ENCODE measurements around the gene LILRB5. TPM values are rescaled to one million over a fixed set of nuclear protein-coding genes. Genes with fewer than 3 reads are reported as not detected.

LILRB5 gene
- total RNA-seq, result not detected in 2 replicates
- long read RNA-seq, result 0 reads

GRCh38 chr19:54257116-54257480 lies at the start of gene LILRB5:
Gene LILRB5, minus strand, starts transcription at chr19:54257273. Its CDS starts 80 bp downstream, at chr19:54257193.
- Mint-ChIP-seq H3K27me3 (ENCODE audit: low read depth) (peaks cover 9% of the 10 kb centered on the region), H3K36me3 (ENCODE audit: low read depth) (no peaks in the 10 kb centered on the region), H3K4me3 (no peak within 1 kb of the TSS), H3K4me1 (no peaks in the 10 kb centered on the region), H3K27ac (ENCODE audit: unreplicated experiment) (no peak within 1 kb of the TSS), H3K9me3 (no peaks in the 10 kb centered on the region)
- DNase-seq (ENCODE audit: low read depth, low spot score), result no peak
- no peak for TF ChIP-seq CTCF (conservative IDR thresholded peaks at IDR 0.05)

GRCh38 chr19:54305141-54305540 lies 48.1 kb upstream of the LILRB5 start:
- Mint-ChIP-seq H3K9me3 (no peaks in the 10 kb centered on the region), H3K4me3 (no peak overlapping the region), H3K27ac (ENCODE audit: unreplicated experiment) (no peak overlapping the region), H3K4me1 (no peaks in the 10 kb centered on the region), H3K36me3 (ENCODE audit: low read depth) (no peaks in the 10 kb centered on the region), H3K27me3 (ENCODE audit: low read depth) (peaks cover 59% of the 10 kb centered on the region)
- TF ChIP-seq CTCF (conservative IDR thresholded peaks at IDR 0.05), result no peak
- DNase-seq (ENCODE audit: low read depth, low spot score), result no peak

GRCh38 chr19:54302257-54302656 lies 45.2 kb upstream of the LILRB5 start:
- DNase-seq (ENCODE audit: low read depth, low spot score), result no peak

GRCh38 chr19:54299515-54299914 lies 42.4 kb upstream of the LILRB5 start:
- Mint-ChIP-seq H3K4me1 (no peaks in the 10 kb centered on the region), H3K36me3 (ENCODE audit: low read depth) (no peaks in the 10 kb centered on the region)
- no peak for DNase-seq (ENCODE audit: low read depth, low spot score)

More at GRCh38 chr19:54302257-54302656, 45.2 kb upstream of the LILRB5 start:
- TF ChIP-seq CTCF (conservative IDR thresholded peaks at IDR 0.05), result no peak
- H3K27me3 Mint-ChIP-seq (ENCODE audit: low read depth), result peaks cover 74% of the 10 kb centered on the region
- no peaks in the 10 kb centered on the region for H3K4me1 Mint-ChIP-seq
- no peak overlapping the region for H3K4me3 Mint-ChIP-seq
- H3K36me3 Mint-ChIP-seq (ENCODE audit: low read depth), result no peaks in the 10 kb centered on the region
- no peak overlapping the region for H3K27ac Mint-ChIP-seq (ENCODE audit: unreplicated experiment)
- H3K9me3 Mint-ChIP-seq, result no peaks in the 10 kb centered on the region

GRCh38 chr19:54299126-54299498 lies 42.0 kb upstream of the LILRB5 start:
- no peak for TF ChIP-seq CTCF (conservative IDR thresholded peaks at IDR 0.05)
- Mint-ChIP-seq H3K4me3 (no peak overlapping the region), H3K27me3 (ENCODE audit: low read depth) (peaks cover 67% of the 10 kb centered on the region), H3K36me3 (ENCODE audit: low read depth) (no peaks in the 10 kb centered on the region), H3K27ac (ENCODE audit: unreplicated experiment) (no peak overlapping the region), H3K4me1 (no peaks in the 10 kb centered on the region), H3K9me3 (no peaks in the 10 kb centered on the region)
- no peak for DNase-seq (ENCODE audit: low read depth, low spot score)

More at GRCh38 chr19:54299515-54299914, 42.4 kb upstream of the LILRB5 start:
- peaks cover 67% of the 10 kb centered on the region for H3K27me3 Mint-ChIP-seq (ENCODE audit: low read depth)
- no peak overlapping the region for H3K27ac Mint-ChIP-seq (ENCODE audit: unreplicated experiment)
- TF ChIP-seq CTCF (conservative IDR thresholded peaks at IDR 0.05), result no peak
- no peaks in the 10 kb centered on the region for H3K9me3 Mint-ChIP-seq
- no peak overlapping the region for H3K4me3 Mint-ChIP-seq
